GM21619 (cell line): Measurements from ENCODE around the gene KLHDC9.
"Not testable (repeated sequence)": the region's sequence is repeated elsewhere in the genome, so short reads cannot be mapped to it uniquely, and the experiment has no call there.

Source experiments
- ATAC-seq: cut with Tn5 transposase; IDR thresholded peaks from one replicate; pipeline ENCODE4 v1.9.1; 2021; ENCODE audit not compliant: unreplicated experiment

KLHDC9 gene

GRCh38 chr1:161098210-161099068 is at the start of gene KLHDC9:
KLHDC9 (plus strand) TSS chr1:161098361; CDS start chr1:161098536, 175 bp downstream.
- peak; percentile 70 for ATAC-seq

GRCh38 chr1:161048949-161049722 is 49.0 kb upstream of the KLHDC9 start:
- no peak for ATAC-seq

- ATAC-seq, result no peak
Measured at GRCh38 chr1:161051219-161051618, 46.9 kb upstream of the KLHDC9 start.

GRCh38 chr1:161052899-161053298 is 45.3 kb upstream of the KLHDC9 start:
- ATAC-seq, result no peak

- no peak for ATAC-seq
Measured at GRCh38 chr1:161054232-161054631, 43.9 kb upstream of the KLHDC9 start.

GRCh38 chr1:161054805-161055204 is 43.4 kb upstream of the KLHDC9 start:
- ATAC-seq, result no peak

GRCh38 chr1:161059293-161059692 is 38.9 kb upstream of the KLHDC9 start:
- ATAC-seq, result no peak

GRCh38 chr1:161061419-161061818 is 36.7 kb upstream of the KLHDC9 start:
- no peak for ATAC-seq

- ATAC-seq, result not testable (repeated sequence)
Measured at GRCh38 chr1:161063936-161064335, 34.2 kb upstream of the KLHDC9 start.

- ATAC-seq, result not testable (repeated sequence)
Measured at GRCh38 chr1:161065681-161066080, 32.5 kb upstream of the KLHDC9 start.

- ATAC-seq, result no peak
Measured at GRCh38 chr1:161066694-161067093, 31.5 kb upstream of the KLHDC9 start.

GRCh38 chr1:161068306-161069234 is 29.6 kb upstream of the KLHDC9 start:
- ATAC-seq, result peak; percentile 56

GRCh38 chr1:161069241-161069640 is 28.9 kb upstream of the KLHDC9 start:
- ATAC-seq, result no peak

GRCh38 chr1:161069731-161070270 is 28.4 kb upstream of the KLHDC9 start, which contains the start of gene ARHGAP30:
ARHGAP30 (minus strand) TSS chr1:161069891; CDS start chr1:161069624, 267 bp downstream.
- ATAC-seq, result peak; percentile 83

- no peak for ATAC-seq
Measured at GRCh38 chr1:161070761-161071160, 27.4 kb upstream of the KLHDC9 start.

GRCh38 chr1:161071886-161072371 is 26.2 kb upstream of the KLHDC9 start:
- no peak for ATAC-seq

- ATAC-seq, result no peak
Measured at GRCh38 chr1:161072751-161073449, 25.3 kb upstream of the KLHDC9 start.

GRCh38 chr1:161073474-161074121 is 24.6 kb upstream of the KLHDC9 start:
- no peak for ATAC-seq

- ATAC-seq, result no peak
Measured at GRCh38 chr1:161074676-161075368, 23.3 kb upstream of the KLHDC9 start.
